ENCODE results near the gene WDR93.

DNA sequence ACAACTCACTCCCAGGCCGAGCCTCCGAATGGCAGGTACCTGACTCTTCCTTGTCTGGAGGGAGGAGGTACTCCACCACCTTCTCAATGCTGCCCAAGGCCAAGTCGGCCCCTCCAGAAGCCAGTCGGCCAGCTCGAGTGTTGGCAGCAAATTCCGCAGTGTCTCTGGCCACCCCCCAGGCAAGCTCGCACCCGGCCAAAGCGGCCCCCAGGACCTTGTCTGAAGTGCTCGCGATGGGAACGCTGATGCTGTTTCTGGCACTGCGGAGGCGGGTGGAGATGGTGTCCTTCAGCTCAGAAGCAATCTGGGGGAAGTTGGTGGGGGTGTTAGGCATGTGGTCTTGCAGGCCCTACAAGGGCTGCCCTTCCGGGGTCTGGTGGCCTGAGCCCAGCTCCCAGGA, 20.7 kb upstream of the WDR93 start:
- TF ChIP-seq, protein P1, sequence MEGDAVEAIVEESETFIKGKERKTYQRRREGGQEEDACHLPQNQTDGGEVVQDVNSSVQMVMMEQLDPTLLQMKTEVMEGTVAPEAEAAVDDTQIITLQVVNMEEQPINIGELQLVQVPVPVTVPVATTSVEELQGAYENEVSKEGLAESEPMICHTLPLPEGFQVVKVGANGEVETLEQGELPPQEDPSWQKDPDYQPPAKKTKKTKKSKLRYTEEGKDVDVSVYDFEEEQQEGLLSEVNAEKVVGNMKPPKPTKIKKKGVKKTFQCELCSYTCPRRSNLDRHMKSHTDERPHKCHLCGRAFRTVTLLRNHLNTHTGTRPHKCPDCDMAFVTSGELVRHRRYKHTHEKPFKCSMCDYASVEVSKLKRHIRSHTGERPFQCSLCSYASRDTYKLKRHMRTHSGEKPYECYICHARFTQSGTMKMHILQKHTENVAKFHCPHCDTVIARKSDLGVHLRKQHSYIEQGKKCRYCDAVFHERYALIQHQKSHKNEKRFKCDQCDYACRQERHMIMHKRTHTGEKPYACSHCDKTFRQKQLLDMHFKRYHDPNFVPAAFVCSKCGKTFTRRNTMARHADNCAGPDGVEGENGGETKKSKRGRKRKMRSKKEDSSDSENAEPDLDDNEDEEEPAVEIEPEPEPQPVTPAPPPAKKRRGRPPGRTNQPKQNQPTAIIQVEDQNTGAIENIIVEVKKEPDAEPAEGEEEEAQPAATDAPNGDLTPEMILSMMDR (IDR thresholded peaks at IDR 0.05; ENCODE audit: low read depth, low read length): no peak
- no peak for TF ChIP-seq POLR2A (IDR thresholded peaks at IDR 0.05; ENCODE audit: extremely low read depth, insufficient read length)
- no peak for TF ChIP-seq MYC (IDR thresholded peaks at IDR 0.05; ENCODE audit: low read depth, low read length)
